KOPT-K1 (cell line): ENCODE measurements around the gene LYPD6B.

Source experiments
- H3K27ac ChIP-seq: fragments of 200-600 bp; sonication (generic); 2 replicates; pipeline ENCODE4 v1.5.1; 2016; ENCODE audit warnings: antibody characterized with exemption, mild to moderate bottlenecking, low read depth, low read length; ENCODE audit not compliant: poor library complexity, severe bottlenecking
- H3K36me3 ChIP-seq: fragments of 200-600 bp; sonication (generic); 2 replicates; pipeline ENCODE4 v1.5.1; 2017; ENCODE audit warnings: antibody characterized with exemption, mild to moderate bottlenecking, low read length, moderate library complexity; ENCODE audit not compliant: insufficient read depth
- H3K9me3 ChIP-seq: fragments of 200-600 bp; sonication (generic); 2 replicates; pipeline ENCODE4 v1.5.1; 2017; ENCODE audit warnings: antibody characterized with exemption, low read length, mild to moderate bottlenecking; ENCODE audit not compliant: insufficient read depth, poor library complexity, severe bottlenecking

LYPD6B gene

DNA sequence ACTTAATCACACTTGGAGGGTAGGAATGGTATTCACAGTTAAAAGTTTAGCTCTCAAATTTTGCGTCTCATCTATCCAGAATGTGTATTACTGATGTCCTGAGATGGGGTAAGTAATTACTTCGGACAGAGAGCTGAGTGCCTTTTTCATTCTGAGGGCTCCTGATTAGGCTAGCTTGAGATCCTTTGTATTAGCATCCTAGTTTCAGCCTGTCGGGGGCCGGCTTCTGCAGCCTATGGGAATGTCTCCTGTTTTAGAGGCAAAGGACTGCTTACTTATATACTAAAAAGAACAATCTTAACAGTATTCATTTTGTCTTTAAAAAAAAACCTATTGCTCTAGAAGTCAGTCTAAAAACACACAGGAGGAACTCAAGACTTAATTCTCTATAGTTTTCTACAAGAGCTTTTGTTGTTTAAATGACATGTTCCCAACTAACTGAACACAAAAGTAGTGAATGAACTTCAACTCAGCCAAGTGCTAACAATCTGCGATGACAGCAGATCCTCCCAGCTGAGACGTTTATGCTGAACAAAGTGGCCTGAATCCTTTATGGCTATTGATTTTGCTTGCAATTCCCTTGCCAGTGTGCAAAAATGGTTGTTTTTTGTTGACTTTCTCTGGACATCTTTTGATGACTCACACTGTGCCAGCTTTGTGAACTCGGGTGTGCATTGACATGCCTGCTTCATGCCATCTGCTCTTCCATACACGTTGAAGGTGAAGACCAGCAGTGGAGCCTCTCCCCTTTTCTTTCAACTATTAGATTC is 118.7 kb downstream of the LYPD6B start:
- Histone ChIP-seq H3K9me3 (no peaks in the 10 kb centered on the region), H3K36me3 (no peaks in the 10 kb centered on the region), H3K27ac (no peak overlapping the region)

- Histone ChIP-seq H3K9me3 (no peaks in the 10 kb centered on the region), H3K27ac (no peak overlapping the region), H3K36me3 (no peaks in the 10 kb centered on the region)
Measured at GRCh38 chr2:149158957-149159356, 120.5 kb downstream of the LYPD6B start.

- no peaks in the 10 kb centered on the region for H3K9me3 ChIP-seq
- H3K36me3 ChIP-seq = no peaks in the 10 kb centered on the region
- H3K27ac ChIP-seq = no peak overlapping the region
Measured at GRCh38 chr2:149160195-149160594, 121.7 kb downstream of the LYPD6B start.

- no peaks in the 10 kb centered on the region for H3K9me3 ChIP-seq
- no peak overlapping the region for H3K27ac ChIP-seq
- H3K36me3 ChIP-seq = no peaks in the 10 kb centered on the region
Measured at GRCh38 chr2:149160701-149161217, 122.3 kb downstream of the LYPD6B start.

- no peaks in the 10 kb centered on the region for H3K9me3 ChIP-seq
- H3K27ac ChIP-seq = no peak overlapping the region
- H3K36me3 ChIP-seq = no peaks in the 10 kb centered on the region
Measured at GRCh38 chr2:149161481-149162225, 123.2 kb downstream of the LYPD6B start.

DNA sequence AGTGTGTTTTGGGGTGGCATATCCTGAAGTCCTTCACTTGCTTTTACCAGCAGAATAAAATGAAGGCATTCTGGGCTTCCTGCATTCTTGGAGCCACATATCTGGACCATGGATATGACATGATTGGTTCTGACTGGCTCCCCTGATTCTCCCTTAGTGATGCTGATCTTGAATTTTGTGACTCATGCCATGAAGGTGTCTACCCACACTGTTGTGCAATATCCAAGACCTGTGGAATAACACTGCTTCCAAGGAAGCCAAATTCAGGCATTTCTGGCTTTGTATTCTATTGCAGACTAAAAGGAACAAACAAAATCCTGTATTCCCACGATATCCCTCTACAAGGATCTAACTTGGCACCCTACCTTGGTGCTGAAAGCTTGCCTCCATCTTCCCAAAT is 125.8 kb downstream of the LYPD6B start:
- no peaks in the 10 kb centered on the region for H3K36me3 ChIP-seq
- H3K27ac ChIP-seq = no peak overlapping the region
- no peaks in the 10 kb centered on the region for H3K9me3 ChIP-seq

GRCh38 chr2:149164827-149165226 is 126.3 kb downstream of the LYPD6B start:
- Histone ChIP-seq H3K9me3 (no peaks in the 10 kb centered on the region), H3K36me3 (no peaks in the 10 kb centered on the region), H3K27ac (no peak overlapping the region)

GRCh38 chr2:149167001-149167780 is 128.7 kb downstream of the LYPD6B start:
- H3K36me3 ChIP-seq = no peaks in the 10 kb centered on the region
- H3K27ac ChIP-seq = no peak overlapping the region
- no peaks in the 10 kb centered on the region for H3K9me3 ChIP-seq

GRCh38 chr2:149167941-149168340 is 129.4 kb downstream of the LYPD6B start:
- Histone ChIP-seq H3K9me3 (no peaks in the 10 kb centered on the region), H3K27ac (no peak overlapping the region), H3K36me3 (no peaks in the 10 kb centered on the region)

DNA sequence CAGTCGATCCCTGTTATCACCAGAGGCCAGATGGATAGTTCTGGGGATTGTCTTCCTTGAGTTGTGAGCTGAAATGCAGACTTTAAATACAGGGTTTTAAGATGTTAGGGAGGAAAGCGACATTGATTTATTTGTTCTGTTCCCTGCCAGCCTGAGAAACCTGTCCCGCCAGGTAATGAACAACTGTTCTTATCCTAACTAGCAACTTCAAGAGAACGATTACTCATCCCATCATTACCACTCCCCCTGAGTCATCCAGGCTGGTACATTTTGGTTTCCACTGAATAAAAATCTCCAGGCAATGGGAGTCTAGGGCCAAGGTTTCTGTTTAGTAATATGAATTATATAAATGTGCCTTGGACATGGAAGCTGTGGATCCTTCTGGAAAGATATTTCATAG is 131.2 kb downstream of the LYPD6B start:
- no peaks in the 10 kb centered on the region for H3K9me3 ChIP-seq
- H3K36me3 ChIP-seq = no peaks in the 10 kb centered on the region
- no peak overlapping the region for H3K27ac ChIP-seq

- H3K9me3 ChIP-seq = no peaks in the 10 kb centered on the region
- H3K27ac ChIP-seq = no peak overlapping the region
- no peaks in the 10 kb centered on the region for H3K36me3 ChIP-seq
Measured at GRCh38 chr2:149170156-149170555, 131.7 kb downstream of the LYPD6B start.

- Histone ChIP-seq H3K36me3 (no peaks in the 10 kb centered on the region), H3K9me3 (no peaks in the 10 kb centered on the region), H3K27ac (no peak overlapping the region)
Measured at GRCh38 chr2:149170911-149171310, 132.4 kb downstream of the LYPD6B start.

DNA sequence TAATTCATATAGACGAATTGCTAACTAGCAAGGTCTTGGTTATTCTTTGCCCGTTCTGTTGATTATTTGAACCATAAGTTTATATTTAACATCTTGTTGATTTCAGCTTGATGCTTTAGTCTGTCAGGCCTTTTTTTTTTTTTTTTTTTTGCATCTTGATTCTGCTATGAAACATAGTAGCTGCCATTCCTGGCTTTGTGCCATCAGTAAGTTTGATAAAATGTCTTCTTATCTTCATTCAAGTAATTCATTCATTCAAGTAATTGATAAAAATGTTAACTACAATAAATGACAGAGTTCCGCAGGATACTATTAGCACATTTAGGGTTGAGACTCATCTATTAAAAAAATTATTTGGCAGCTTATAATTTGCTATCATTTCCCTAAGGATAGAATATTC is 134.7 kb downstream of the LYPD6B start:
- H3K36me3 ChIP-seq = no peaks in the 10 kb centered on the region
- no peaks in the 10 kb centered on the region for H3K9me3 ChIP-seq
- H3K27ac ChIP-seq = no peak overlapping the region

DNA sequence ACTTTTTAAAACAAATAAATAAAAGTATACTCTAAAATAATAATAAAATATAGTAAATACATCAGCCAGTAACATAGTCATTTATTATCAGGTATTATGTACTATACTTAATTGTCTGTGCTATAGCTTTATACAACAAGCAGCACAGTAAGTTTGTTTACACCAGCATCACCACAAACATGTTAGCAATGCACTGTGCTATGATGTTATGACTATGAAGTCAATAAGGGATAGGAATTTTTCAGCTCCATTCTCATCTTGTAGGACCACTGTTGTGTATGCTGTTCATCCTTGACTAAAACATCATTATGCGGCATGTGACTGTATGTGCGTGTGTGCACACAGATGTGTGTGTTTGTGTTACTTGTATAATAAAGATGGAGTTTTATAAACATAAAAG is 137.5 kb downstream of the LYPD6B start:
- H3K27ac ChIP-seq = no peak overlapping the region
- no peaks in the 10 kb centered on the region for H3K9me3 ChIP-seq
- H3K36me3 ChIP-seq = no peaks in the 10 kb centered on the region

DNA sequence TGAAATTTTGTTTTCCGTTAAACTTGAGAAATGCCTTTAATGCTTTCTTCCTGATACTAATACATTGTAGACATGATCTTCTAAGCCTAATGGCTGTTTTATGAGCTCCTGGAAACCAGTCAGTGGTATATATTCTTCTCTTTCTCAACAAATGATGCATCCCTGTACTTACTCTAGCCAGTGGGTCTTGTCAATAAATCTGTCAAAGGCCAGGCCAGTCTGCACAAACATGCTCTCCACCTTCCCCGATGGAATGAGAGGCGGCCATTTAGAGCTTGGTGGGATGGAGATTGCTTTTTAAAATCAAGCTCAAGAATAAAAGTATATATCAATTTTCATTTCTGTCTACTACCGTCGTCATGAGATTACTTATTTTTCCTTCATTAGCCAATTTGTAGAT is 140.1 kb downstream of the LYPD6B start:
- Histone ChIP-seq H3K27ac (no peak overlapping the region), H3K9me3 (no peaks in the 10 kb centered on the region), H3K36me3 (no peaks in the 10 kb centered on the region)
